OCI-LY3 (cell line): Measurements from ENCODE around the gene BUD31.

Experiments used
- EZH2phosphoT487 ChIP-seq: fragments of 200-600 bp; shearing (Covaris generic); IDR thresholded peaks from 2 replicates; pipeline ENCODE4 v1.6.1; 2018; ENCODE audit warnings: antibody characterized with exemption, mixed run types, low read depth
- TF ChIP-seq, protein P1 (sequence below): fragments of 200-600, 300-600 bp; sonication (generic); IDR thresholded peaks from 2 replicates; pipeline ENCODE4 v1.5.1; 2014; ENCODE audit warnings: antibody characterized with exemption, low read length, low read depth

DNA sequence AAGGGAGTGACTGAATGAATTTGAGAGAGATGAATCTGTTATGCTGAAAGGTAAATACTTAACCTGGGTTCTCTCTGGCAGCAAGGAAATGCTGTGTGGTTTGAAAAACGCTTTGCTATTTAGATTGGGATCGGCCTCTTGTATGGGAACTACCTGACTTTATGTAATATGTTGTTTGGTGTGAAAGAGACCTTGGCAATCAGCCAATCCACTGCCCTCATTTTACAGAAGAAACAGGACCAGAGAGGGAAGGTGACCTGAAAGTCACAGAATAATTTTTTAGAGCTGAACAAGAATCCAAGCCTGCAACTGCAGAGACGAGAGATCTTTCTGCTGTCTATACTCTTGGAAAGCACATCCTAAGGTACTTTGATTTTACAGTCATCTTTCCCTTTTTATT, 1.0 kb downstream of the BUD31 start:
- TF ChIP-seq, protein P1, sequence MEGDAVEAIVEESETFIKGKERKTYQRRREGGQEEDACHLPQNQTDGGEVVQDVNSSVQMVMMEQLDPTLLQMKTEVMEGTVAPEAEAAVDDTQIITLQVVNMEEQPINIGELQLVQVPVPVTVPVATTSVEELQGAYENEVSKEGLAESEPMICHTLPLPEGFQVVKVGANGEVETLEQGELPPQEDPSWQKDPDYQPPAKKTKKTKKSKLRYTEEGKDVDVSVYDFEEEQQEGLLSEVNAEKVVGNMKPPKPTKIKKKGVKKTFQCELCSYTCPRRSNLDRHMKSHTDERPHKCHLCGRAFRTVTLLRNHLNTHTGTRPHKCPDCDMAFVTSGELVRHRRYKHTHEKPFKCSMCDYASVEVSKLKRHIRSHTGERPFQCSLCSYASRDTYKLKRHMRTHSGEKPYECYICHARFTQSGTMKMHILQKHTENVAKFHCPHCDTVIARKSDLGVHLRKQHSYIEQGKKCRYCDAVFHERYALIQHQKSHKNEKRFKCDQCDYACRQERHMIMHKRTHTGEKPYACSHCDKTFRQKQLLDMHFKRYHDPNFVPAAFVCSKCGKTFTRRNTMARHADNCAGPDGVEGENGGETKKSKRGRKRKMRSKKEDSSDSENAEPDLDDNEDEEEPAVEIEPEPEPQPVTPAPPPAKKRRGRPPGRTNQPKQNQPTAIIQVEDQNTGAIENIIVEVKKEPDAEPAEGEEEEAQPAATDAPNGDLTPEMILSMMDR, result no peak
- TF ChIP-seq EZH2phosphoT487, result no peak
